Astrocyte of the hippocampus (primary cell): ENCODE data around the gene RFX8.

Experiments
- DNase-seq: peaks from one replicate; pipeline ENCODE4 v3.0.0; 2011; ENCODE audit warnings: low read depth, low spot score

Gene RFX8

GRCh38 chr2:101349893-101350662, 124.8 kb downstream of the RFX8 start:
- DNase-seq, result peak; percentile 43

GRCh38 chr2:101348883-101349282, 126.0 kb downstream of the RFX8 start:
- no peak for DNase-seq
